Measurements from ENCODE around the gene CASP6.

The CASP6 gene

DNA sequence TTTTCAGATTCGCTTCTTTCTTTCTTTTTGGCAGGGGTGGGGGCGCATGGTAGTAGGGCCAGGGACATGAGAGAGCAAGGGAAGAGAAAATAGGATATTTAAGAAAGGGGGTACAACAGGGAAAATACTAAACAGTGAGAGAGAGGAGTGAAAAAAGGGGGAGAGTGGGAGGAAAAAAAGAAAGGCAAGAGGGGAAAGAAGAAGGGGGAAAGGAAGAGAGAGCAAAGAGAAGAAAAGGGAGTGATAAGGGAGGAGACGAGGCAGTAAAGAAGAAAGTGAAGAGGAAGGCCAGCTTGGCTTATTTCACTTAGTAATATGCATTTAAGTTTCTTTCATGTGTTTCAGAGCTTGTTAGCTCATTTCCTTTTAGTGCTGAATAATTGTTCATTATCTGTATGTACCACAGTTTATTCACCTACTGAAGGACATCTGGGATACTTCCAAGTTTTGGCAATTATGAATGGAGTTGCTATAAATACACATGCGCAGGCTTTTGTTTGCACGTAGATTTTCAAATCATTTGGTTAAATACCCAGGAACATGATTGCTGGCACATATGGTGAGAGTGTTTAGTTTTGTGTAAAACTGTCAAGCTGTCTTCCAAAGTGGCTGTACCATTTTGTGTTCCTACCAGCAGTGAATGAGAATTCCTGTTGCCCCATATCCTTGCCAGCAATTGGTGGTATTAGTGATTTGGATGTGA is 37.3 kb downstream of the CASP6 start:
- no peak for DNase-seq

DNA sequence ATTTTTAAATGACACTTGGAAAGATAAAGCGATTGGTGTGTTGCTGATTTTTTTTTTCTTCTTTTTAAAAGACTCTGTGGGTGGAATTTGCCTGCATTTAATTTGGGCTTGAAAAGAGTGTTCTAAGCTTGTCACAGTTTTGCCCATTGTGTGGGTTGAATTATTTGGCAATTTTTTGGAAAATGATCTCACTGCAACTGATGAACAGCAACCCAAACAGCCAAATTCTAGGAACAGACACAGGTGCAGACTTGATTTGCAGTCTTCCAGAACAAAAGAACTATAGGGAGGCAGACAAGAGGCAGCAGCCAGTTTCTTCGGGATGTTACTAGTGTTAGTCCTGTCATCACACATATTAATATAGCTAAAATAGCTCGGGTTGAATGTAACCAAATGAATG is 40.5 kb downstream of the CASP6 start:
- DNase-seq: no peak

DNA sequence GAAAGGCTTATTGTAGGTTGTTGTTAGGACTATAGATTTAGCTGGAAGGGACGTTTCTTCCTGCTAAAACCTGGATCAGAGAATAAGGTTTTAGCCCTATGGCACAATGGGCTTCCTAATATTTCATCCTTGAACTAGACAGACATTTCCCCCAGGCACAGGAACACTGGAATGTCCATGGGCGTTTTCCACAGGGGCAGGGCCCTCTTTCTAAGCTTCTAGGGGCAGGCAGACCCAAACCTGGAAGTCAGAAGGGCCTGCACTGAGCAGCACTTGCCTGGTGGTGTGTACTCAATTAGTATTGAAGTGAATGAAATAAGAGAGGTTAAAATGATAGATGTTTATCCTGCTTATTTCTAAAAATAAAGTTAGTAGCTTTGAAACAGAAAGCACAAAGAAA is 41.1 kb downstream of the CASP6 start:
- DNase-seq: no peak

DNA sequence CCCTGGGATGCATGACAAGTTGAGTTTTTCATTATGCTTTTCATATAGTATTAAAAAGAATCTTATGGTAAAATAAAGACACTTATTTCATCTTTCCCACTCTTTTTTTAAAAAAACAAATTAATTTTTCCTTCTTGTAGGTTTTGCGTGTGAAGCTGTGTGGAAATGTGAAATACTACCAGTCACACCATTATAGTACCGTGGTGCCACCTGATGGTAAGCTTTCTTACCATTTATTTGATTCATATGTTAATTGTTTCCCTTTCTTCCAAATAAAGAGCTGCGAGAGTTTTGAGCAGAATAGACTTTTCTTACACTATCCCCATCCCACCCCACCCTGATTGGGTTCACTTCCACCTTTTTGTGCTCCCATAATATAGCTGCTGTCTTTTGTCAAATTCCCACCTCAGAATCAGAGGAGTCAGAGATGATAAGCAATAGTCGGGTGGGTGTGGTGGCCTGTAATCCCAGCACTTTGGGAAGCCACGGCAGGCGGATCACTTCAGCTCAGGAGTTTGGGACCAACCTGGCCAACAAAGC is 44.3 kb downstream of the CASP6 start:
- DNase-seq: no peak

DNA sequence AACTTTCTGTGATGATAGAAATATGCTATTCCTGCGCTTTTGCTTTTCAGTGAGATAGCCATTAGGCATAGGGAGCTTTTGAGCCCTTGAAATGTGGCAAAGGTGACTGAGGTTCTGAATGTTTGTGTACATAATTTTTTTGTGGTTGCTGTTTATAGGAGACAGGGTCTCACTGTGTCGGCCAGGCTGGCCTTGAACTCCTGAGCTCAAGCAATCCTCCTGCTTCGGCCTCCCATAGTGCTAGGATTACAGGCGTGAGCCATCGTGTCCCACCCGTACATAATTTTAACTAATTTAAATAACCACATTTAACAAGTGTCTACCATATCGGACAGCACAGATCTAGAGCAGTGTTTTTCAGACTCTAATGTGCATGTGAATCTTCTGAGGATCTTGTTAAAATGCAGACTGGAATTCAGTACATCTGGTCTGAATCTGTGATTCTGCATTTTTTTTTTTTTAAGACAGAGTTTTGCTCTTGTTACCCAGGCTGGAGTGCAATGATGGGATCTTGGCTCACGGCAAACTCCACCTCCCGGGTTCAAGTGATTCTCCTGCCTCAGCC is 45.3 kb downstream of the CASP6 start:
- DNase-seq: no peak

DNA sequence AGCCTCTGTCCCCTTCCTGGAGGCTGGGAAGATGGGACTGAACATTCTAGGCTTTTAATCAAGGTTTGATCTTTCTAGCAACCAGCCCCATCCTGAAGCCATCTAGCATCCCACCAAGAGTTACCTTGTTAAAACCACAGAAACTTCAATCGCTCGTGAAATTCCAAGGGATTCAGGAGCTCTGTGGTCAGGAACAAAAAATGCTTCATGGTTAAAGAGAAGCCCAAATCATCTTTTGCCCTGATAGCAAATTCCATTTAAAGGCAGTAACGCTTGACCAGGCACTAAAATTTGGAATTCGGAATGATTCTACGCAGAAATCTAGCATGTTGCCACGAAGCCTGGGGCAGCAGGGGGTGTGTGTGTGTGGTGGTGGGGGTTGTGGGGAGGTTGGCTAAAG is 47.8 kb downstream of the CASP6 start:
- no peak for DNase-seq

DNA sequence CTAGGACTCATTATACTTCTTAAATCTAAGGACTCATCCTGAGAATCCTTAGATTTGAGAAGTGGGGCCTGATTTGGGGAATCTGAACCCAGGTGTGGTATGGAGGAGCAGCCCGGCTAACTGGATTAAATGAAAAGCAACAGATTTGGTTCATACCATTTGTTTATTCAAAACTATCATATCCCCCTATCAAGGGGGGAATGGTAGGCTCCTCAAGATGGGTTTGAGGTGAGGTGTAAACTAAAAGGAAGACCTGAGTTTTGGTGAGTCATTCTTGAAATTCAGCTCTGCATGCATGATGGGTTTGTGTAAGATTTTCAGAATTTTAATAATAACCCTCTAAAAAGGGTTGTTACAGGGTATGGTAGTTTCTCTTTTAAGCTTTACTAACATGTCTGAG is 53.4 kb downstream of the CASP6 start:
- no peak for DNase-seq

DNA sequence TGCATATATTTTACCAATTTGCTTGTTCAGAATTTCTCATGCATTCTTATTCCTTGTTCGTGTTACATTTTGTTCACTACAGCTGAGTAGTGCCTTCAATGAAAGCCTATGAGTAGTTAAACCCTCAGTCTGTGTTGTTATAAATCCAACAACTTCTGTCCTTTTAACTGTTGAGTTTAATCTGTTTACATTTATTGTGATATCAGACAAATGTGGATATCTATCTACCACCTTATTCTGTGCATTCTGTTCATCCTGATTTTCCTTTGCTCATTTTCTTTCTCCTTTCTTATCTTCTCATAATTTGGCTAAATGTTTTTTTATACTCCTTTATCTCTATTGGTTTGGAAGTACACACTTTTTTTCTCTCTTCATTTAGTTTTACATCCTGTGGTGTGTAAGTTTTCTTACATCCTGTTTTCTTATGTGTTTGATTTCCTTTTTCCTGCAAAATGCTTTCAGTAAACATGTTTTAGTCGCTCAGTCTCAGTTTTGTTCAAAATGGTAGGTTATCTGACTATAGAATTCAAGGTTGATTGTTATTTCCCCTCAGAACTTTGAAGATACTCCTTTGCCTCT is 54.2 kb downstream of the CASP6 start:
- DNase-seq: no peak

DNA sequence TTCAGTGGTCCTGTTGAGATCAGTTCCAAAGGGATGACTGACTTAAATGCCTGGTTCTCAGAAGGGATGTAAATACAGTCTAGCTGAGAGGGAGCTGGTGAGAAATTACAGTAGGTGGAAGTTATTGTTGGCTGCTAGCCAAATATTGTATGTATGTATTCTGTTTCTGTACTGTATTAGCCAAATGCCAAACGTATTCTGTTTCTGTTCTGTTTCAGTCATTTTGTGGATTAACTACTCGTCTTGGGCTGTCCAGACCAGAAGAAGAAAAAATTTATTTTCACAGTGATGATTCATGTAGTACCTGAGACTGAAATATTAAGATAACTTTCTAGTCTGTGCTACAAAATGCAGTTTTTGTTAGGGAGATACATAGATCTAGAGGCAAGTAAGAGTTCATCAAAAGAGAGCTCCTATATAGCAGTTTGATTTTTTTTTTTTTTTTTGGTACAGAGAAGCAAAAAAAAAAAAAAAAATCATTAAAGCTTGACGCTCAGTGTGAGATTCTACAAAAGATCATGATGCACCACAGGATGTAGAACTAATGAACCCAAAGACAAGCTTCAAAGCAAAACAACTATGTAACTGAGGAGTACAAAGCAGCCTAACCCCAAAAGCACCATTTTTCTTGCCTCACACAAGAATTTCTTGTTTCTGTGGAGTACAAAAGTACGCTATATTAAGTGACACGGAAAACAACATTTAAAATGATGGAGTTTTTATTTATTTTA is 54.8 kb downstream of the CASP6 start:
- no peak for DNase-seq

DNA sequence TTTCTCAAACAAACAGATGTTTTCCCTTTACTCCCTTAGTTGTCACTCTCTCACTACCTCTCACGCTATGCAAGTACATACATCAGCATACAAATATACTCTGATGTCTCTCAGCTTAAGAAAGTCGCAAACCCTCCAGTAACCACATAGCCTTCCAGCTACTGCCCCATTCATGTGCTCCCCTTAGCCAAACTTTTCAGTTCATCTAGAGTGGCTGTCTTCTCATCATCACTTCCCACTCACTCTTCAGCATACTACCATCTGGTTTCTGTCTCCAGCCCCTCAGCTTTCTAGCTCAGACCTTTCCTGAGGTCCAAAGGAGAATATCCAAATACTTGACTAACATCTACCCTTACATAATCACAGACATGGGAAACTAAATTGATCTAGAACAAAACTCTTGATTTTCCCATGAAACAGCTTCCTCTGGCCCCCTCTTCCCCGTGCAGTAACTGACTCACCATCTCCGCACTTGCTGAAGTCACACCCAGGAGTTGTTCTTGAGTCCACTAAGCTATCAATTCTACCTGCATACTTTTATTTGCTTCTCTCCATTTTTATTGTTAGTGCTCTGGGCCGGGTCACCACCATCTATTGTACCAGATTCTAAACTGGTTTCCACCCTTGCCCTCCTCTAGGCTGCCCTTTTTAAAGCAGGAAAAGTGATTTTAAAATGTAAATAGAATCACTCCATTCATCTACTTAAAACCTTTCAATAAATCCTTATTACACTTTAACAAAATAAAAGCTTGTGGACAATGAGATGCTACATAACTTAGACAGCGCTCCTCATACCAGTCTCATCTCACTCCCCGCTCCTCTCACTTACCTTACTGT is 57.2 kb downstream of the CASP6 start:
- no peak for DNase-seq

DNA sequence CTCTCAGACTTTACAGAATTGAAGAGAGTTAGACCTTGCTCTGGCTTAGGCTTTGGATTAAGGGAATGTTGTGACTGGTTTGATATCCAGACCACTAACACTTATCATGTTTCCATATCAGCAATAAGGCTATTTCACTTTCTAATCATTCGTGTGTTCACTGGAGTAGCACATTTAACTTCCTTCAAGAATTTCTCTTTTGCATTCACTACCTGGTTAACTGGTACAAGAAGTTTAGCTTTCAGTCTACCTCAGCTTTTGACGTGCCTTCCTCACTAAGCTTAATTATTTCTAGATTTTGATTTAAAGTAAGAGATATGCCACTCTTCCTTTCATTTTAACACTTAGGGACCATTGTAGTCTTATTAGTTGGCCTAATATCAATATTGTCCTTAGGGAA is 62.6 kb downstream of the CASP6 start:
- no peak for DNase-seq

All from NCI-H524 treated with DMSO at 0.1 percent for 48 hours (cell line).